Kidney capillary endothelial cell (primary cell): ENCODE data around the gene ACAA1.
A peak's percentile ranks its signal among the peaks of the same experiment; 100 is the strongest.
"Not testable (repeated sequence)": the region's sequence is repeated elsewhere in the genome, so short reads cannot be mapped to it uniquely, and the experiment has no call there.

ENCODE experiments used
- DNase-seq: peaks from one replicate; pipeline ENCODE4 v3.0.0-alpha.2; 2018; ENCODE audit warnings: low spot score

Gene ACAA1

DNA sequence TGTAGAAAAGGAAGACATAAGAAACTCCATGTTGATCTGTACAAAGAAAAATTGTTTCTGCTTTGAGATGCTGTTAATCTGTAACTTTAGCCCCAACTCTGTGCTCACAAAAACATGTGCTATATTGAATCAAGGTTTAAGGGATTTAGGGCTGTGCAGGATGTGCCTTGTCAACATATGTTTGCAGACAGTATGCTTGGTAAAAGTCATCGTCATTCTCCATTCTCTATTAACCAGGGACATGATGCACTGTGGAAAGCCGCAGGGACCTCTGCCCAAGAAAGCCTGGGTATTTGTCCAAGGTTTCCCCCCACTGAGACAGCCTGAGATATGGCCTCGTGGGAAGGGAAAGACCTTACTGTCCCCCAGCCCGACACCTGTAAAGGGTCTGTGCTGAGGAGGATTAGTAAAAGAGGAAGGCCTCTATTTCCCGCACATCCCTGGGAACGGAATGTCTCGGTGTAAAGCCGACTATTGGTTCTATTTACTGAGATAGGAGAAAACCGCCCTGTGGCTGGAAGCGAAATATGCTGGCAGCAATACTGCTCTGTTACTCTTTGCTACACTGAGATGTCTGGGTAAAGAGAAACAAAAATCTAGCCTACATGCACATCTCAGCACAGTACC, 2.3 kb downstream of the ACAA1 start:
- not testable (repeated sequence) for DNase-seq

DNA sequence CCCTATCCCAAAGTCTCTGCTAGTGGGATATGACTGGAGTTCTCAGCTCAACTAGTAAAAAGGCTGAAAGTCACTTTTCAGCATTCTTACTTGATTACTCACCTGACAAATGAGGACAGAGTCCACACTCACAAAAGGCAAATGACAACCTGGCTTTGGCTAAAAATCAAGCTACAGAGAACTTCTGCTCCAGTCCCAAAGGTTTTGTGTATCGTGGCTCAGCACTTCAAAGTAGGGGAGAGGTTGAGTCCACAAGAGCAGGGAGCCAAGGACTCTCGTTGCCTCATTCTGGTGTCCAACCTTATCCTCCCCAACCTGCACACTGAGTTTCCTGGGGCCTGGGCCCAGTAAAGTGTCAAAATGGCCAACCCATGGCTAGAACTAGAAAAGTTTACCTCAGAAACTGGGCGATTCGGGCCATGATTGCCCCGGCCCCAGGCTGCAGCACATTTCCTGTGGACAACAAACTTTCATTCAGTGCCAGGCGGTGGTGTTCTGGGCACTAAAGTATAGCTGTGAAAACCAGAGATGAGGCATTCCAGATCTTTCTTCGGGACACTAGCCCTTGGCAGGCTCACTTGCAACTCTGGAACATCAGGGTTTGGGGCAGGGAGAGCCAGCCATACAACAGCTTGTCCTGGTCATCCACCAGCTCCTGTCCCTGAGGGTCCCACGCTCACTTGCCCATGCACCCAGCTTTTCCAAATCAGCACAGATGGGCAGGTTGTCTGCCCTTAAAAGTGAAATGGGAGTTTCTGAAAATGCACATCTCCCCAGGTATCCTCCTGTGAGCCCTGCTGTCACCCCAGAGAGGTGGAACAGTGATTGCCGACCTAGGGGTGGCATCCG, 3.1 kb downstream of the ACAA1 start:
- DNase-seq = no peak

DNA sequence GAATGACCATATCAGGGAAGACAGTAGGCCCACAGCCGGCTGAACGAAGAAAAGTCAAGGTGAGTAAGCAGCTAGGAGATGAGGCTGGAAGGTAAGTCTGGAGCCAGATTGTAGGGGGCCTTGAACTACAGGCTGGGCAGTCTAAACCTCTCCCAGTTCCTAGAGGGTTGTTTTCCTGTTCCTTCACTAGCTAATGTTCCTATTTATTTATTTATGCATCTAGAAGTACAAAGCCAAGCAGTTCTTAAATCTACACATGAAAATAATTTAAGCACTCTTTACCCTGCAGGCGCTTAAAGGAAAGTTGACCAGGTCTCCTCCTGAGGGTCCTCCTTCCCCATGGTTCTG, 3.7 kb downstream of the ACAA1 start:
- no peak for DNase-seq

DNA sequence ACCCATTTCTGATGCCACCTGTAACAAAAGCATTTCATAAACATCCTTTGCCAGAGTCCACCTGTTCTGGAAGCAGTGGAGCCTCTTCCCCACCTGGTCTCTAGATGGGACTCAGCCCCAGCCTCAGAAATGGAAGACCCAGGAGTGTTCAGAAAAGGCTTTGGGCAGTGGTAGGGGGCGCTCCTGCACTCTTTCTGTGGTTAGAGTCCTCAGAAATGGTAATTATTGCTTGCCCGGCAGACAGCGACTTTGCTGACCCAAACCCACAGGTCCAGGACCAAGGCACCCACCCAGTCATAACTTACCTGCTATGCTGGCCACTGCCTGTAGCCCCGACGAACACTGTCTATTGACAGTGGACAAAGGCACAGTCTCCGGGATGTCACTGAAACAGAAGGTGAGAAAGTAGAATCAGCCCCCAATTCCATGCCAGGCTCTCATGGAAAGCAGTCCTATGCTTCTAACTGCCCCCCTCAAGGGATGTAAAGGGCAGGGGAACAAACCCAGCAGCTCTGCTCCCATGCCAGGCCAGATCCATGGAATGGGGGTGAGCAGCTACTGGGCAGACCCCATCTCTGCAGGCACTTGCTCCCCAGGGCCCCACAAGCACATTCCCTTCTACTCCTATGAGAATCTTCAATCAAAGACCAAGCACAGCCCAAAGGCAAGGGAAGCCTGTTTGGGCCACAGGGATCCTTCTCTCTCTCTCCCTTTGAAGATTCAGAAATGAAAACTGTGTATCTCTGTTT, 5.1 kb downstream of the ACAA1 start:
- peak; percentile 21 for DNase-seq

DNA sequence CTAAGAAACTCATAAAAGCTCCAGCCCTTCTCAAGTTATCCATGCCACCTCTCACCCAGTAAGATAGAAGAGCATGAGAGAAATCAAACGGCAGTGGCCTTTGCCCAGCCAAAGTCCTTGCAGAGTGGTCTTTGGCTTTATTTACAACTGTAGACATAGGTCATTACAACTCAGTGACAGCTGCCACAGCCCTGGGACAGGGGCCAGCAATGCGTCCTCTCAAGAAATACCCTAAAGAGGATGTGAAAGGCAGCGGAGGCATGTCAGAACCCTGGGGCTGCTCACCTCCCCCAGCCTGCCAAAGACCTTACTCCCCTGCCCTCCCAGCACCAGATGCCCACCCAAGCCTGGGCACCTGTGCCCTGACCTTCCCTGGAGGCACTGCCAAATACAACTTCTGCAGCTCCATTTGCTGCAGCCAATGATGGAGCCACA, 6.3 kb downstream of the ACAA1 start:
- no peak for DNase-seq

DNA sequence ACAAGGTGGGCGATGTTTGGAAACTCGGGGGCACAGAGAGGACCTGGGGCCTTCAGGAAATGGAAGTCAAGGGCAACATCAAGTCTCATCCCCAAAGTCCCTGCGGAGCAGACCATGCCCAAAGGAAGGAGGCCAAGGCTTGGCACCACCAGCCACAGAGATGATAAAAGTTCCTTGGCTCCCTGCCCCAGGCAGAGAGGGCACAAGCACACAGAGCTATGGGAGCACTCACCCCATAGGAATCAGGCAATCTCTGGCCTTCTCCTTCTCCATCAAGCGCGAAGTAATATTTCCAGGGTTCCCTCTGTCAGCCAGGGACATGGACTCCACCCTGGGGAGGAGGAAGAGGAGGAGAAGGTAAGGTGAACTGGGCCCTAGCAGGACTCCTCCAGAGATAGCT, 7.9 kb downstream of the ACAA1 start:
- no peak for DNase-seq

DNA sequence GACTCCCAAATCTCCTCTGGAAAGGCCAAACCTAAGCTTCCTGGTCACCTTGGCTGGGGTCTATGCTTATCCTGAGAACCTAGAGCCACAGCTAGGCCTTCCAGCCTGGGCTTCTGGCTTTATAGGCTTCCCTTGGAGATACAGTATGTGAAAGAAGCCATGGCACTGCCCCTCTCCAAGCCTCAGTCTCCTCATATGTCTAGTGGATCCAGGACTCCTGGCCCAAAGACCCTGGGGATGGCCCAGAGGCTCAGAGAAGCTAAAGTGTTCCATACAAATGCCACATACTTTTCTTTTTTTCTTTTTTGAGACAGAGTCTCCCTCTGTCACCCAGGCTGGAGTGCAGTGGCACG, 8.6 kb downstream of the ACAA1 start:
- no peak for DNase-seq

DNA sequence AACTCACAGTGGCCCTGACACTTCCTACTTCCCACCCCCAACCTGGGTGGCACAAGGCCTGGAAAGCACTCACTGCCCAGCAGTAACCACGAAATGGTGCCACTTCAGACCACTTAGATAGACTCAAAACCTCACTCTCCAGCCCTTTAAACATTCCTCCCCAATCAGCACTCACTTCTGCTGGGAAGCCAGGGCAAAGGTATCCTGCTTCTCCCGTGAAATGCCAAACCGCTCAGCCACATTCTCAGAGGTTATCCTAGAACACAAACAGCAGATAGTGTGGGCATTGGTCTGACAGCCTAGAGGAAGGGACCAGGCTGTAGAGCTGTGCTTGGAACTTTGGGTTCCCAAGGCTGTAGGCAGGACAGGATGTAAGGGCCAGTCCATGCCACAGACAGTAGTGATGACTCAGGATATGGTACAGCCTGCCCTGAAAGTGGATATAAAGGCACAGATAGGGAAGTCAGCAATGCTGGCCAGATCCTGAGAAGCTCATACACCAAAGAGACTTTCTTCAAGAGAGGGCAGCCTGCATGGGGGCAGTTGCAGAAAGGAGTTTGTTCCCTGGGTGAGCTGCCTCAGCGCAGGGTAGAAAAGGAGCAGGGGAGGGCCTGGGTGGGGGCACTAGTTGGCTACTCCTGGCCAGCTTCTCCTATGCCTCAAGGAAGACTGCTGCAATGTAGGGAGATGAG, 9.2 kb downstream of the ACAA1 start:
- DNase-seq = peak; percentile 8

DNA sequence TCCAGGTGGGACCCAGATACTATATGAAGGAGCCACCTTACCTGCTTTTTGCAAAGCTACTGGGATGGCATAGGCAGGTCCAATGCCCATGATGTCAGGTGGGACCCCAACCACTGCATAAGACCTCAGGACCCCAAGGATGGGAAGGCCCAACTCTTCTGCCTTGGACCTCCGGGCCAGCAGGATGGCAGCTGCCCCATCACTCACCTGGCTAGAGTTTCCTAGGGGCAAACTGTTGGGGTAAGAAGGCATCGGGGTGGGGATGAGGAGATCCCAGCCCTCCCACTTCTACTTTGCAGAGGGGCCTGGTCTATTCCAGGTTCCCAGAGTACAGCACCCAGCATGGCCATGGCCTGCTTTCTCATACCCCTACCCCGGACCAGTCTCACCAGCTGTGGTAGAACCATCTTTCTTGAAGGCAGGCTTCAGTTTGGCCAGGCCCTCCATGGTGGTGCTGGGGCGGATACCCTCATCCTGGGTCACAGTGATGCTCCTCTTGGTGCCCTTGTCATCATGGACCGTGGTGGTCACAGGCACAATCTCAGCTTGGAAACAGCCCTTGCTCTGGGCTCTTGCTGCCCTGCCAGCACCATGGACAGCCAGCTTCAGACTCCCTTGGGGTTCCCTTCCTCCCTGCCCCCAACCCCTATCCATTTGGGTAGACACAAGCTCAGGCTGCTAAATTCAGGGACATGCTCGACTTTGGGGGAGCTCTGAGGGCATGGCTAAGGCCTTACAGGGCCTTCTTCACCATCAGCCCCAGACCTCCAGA, 10.6 kb downstream of the ACAA1 start:
- no peak for DNase-seq

DNA sequence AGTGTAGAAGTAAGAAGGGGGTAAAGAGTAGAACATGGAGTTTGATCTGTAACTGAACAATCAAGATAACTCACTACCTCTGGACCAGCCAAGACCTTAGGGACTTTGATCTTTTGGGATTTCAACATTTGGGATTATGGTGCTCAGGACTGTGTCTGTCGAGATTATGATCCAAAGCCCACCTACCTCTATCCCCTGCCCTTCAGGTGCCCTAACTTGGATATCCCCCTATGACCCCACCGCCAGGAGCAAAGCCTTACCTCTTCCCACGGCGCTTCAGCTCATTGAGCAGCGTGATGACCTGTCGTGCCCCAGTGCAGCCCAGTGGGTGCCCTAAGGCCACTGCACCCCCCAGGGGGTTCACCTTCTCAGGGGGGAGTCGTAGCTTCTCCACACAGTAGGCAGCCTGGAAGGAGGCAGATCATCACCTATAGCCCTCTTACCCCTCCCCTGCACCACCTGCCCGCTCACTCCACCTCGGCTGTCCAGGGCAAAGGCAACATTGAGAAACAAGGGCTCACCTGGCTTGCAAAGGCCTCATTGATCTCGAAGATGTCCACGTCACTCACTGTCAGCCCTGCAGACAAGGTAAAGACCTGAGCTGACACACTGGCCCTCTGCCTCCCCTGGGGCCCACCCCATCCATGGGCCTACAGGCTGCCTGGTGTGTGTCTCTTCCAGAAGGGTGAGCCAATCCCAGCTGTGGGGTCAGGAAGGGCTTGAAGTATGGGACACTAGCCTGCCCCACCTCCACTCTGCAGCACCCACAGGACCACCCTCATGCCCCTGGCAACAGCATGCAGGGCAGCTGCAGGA, 11.4 kb downstream of the ACAA1 start:
- no peak for DNase-seq

DNA sequence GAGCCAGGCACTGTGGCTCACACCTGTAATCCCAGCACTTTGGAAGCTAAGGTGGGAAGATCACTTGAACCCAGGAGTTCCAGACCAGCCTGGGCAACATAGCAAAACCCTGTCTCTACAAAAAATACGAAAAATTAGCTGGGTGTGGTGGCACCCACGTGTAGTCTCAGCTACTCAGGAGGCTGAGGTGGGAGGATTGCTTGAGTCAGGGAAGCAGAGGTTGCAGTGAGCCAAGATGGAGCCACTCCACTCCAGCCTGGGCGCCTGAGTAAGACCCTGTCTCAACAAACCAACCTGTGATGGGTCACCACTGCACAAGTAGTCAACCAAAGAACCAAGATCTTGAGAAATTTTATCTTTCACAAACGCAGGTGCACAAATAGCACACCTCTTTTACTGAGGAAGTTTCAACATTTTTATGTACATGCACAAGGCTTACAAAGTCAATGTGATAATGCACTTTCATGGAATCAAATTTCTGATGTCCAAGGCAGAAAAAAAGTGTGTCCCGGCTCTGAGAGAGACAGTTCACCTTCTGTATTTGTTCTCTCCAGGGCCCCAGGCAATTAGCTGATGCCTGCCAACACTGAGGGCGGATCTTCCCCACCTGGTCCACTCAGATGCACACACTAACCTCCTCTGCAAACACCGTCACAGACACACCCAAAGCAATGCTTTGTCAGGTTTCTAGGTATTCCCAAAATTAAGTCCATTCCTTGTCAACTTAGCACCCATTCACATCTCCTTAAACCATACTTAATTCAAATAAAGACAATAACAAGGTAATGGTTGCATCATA, 12.4 kb downstream of the ACAA1 start:
- no peak for DNase-seq

DNA sequence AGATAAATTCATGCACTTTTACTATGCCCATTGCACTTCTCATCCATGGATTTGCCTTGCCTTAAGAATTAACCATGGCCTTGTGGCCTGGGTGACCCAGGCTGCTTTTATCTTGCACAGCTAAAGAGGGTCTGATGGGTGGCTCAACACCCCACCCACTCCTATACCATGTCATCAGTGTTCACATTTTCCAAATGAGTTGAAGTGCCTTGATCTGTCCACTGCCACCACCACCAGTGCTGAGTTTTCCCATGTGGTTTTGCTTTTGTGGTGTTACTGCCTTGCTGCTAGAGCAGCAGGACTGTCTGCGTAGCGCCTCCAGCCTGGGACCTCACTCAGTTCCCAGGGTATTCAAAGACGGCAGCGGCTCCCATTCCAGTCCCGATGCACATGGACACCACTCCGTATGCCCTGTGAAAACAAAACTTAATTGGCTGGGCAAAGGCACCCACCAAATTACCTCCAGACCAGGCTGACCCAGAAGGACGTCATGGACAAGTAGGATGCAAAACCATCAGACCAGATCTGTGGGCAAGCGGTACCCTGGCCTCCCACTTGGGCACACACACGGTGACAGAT, 14.1 kb downstream of the ACAA1 start:
- no peak for DNase-seq

DNA sequence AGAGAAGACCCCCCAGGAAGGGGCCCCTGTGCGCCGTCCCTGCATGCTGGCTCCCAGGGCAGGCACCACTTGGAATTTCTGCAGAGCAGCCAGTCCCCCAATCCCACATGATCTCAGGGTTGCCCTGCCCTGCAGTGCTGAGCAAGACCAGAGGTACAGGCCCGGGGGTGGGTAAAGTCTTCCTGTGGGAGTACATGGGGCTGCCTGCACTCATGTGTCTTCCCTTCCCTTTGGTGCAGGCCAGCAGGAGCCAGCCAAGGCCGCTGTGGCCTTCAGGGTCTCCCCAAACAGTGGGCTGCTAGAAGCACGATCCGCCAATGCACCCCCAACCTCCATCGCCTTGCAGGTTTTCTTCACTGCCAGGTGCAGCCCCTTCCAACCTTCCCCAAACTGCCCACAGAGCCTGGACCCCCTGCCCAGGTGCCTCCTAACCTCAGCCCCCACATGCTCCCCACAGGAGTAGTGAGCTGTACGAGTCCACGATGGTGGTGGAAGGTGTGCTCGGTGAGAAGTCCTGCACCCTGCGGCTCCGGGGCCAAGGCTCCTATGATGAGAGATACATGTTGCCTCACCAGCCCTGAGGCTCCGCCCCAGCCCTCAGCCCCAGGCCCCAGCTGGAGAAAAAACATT, 15.0 kb downstream of the ACAA1 start:
- no peak for DNase-seq

DNA sequence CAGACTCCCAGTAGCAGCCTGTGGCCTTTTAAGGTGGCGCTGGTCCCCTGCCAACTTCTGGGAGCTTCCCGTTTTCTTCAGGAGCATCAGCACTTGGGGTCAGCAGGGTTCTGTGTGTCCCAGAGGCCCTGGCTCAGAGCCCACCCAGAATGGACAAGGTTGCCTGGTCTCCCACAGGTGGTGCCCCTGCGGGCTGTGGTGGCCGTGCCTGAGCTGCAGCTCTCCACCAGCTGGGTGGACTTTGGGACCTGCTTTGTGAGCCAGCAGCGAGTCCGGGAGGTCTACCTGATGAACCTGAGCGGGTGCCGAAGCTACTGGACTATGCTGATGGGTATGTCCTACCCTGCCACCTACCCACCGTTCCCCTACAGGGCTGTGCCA, 15.5 kb downstream of the ACAA1 start:
- no peak for DNase-seq

DNA sequence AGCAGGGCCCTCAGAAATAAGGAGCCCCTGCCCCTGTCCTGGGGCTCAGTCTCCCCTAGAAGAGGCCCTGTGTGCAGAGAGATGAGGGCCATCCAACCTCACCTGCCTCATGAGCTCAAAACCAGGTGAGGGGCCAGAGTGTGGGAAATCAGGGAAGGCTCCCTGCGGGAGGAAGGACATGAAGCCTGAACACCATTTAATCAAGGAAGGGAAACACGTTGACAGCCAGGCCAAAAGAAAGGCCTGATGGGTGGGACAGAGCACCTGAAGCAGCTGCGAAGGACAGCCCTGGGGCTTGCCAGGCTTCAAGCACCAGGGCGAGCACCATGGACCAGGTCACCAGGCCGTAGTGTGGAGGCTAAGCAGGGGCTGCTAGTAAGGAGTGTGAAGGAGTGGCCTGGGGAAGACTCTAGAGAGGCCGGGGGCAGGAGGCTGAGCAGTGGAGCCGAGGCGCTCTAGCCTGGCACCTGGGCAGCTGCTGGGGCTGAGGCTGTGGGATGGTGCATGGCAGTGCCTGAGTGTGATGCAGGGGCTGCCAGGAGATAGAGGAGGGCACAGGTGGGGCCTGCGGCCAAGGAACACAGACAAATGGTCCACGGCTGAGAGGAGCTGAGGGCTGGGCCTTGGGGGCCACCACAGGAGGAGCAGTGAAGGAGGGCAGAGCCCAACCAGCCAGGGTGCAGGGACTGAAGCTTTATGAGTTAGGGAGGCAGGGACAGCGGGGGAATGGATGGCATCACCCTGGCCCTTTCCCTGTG, 16.1 kb downstream of the ACAA1 start:
- no peak for DNase-seq

DNA sequence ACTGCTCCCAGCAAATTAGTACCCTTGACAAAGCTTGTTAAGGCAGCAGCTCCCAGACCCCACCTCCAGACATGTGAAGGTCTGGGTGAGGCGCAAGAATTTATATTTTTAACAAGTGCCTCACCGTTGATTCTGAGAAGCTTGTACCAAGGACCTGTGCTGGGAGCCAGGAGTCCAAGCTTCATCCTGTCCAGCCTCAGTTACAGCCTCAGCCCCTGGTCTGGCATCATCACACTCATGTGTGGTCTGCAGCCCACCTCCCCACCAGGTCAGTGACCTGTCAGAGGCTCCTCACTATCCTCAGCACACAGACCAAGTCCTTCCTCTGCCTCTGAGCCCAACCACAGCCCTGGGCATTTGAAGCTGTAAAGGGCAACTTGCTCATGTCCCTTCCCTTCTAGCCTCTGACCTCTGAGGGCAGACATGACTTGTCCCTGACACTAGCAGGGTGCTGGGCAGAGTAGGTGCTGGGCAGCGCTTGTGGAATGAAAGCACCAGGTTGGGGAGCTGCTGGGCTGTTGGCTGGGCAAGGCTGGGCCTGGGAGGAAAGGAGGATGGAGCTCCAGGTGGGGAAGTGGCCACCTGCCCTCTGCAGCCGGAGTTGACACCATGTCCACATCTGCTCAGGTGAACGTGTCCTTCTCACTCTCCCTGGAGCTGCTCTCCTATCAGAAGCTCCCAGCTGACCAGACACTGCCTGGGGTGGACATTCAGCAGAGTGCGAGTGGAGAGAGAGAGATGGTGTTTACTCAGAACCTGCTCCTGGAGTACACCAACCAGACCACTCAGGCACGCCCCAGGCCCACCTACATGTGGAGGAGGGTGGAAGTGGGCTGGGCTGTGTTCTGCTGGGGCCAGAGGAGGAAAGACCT, 16.9 kb downstream of the ACAA1 start:
- DNase-seq = no peak

DNA sequence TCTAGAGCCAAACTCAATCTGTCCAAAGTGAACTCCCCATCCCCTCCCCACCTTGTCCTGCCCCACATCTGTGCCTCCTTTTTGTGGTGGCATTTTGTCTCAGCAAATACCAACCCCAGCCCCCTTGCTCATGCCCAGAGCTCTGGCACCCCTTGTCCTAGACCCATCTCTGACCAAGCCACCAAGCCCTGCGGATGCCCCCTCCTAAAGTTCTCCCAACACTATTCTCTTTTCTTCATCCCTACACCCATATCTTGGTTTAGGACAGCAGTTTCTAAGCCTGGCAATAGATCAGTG, 17.7 kb downstream of the ACAA1 start:
- no peak for DNase-seq
